GM15510 (cell line): ENCODE results near the gene FAM107A.

ENCODE experiments used
- POLR2A ChIP-seq: IDR thresholded peaks from 3 replicates; pipeline ENCODE4 v1.6.1; 2011; ENCODE audit warnings: borderline replicate concordance; ENCODE audit not compliant: insufficient read length; ENCODE audit errors: extremely low read depth

FAM107A gene

DNA sequence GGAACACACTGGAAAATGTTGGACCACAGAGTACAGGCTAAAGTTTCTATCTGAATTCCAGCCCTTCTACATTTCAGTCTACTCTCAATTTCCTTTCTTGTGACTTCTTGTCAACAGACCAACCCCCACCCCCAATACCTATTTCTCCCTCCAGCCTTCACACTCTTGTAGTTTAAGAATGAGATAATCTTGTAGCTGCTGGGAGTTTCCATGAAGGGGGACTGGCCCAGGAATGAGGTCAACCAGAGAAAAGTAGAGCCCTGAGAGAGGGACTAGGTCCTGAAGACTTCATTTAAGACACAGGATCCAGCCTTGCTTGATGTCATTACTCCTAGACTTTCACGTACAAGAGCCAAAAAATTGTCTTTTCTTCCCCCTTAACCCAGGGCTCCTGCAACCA, 29.5 kb upstream of the FAM107A start:
- no peak for TF ChIP-seq POLR2A

DNA sequence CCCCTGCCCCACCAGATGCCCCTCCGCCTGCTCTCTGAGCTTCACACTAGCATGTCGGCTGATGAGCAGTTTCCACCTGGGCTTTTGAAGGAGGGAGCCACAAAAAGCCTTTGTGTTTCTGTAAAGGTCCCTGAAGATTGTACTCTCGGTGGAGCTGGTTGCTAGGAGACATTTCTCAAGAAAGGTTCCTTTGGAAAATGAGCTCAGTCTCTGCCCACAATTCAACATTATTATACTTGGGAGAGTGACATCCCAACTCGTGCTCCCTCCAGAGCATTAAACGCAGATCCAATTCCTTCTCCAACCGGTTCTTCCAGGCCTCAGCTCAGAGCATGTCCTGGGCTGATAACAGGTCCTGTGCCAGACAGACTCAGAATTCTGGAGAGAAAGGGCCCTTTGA, 26.8 kb upstream of the FAM107A start:
- no peak for TF ChIP-seq POLR2A

DNA sequence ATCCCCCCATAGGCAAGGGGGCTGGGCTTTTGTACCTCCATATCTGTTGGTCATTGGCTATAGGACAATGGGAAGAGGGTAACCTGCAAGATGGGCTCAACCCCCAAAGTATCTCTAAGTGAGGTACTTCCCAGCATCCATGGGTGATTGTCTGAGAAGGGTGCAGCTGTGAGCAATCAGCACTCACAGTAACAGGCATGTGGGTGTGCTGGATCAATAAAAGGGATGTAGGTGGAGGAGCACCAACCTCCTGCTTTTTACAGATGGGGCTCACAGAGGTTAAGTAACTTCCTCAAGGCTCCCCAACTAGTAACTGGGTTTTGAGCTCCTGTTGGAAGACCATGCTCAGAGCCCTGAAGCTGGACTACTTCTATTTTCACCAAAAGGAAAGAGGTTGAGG, 26.4 kb upstream of the FAM107A start:
- TF ChIP-seq POLR2A = no peak

DNA sequence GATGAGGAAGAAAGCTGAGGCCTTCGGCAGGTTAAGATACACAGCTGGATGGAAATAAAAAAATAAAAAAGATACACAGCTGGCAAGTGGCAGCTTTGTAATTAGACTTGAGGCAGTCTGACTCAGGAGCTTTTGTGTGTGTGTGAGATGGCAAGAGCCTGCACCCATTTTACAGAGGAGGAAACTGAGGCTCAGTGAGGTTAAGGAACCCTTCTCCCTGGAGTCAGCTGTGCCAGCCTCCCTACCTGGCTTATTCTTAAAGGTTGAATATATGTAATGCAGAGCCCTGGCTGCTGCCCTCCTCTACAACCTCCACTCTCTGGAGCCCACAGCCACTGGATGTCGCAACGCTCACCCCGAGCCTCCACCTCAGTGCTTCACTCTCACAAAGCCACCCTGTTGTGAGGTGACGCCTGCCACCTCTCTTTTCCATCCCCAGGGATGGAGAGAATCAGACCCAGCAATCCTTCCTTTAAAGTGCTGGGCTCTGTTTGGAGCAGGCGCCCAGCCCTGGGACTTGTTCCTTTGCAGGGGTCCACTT, 20.6 kb upstream of the FAM107A start:
- TF ChIP-seq POLR2A = no peak

DNA sequence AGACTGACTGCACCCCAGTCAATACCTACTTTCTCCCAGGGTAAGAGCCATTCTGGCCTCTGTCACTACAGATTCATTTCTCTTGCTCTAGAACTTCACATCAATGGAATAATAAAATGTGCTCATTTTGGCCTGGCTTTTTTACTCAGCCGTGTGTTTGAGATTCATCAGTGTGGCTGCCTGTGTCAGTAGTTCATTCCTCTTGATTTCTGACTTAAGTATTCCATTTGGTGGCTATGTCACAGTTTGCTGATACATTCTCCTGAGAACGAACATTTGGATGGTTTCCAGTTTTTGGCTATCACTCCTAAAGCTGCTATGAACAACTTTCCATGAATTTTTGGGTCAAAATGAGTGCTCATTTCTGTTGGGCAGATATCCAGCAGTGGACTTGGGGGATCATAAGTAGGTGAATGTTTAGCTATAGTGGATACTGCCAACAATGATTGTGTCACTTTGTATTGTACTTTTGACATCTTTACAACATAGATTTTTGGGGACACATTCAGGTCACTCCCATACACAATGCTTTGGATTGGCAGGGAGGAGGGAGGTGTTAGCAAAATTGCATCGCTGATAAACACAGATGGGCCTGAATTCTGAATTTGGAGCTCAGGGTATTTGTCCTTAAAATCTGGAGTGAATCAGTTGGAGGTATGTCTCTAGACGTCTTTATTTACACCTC, 19.8 kb upstream of the FAM107A start:
- TF ChIP-seq POLR2A = no peak

DNA sequence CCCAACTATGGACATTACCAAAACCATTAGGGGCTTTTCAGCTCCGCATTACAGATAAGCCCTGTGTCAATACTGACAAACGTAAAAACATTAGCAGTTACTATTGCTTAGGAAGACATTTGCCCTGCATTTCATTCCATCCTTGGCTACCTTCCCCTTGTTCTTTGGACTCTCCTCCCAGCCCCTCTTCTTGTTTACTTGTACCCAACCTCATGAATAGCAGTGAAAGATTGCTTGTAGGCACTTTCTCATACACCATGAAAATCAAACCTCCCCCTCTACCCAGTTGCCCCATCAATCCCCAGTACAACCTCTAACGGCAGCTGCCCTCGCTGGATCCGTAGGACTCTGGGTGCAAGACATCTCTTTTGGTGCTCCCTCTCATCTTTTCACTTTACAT, 16.9 kb upstream of the FAM107A start:
- no peak for TF ChIP-seq POLR2A

DNA sequence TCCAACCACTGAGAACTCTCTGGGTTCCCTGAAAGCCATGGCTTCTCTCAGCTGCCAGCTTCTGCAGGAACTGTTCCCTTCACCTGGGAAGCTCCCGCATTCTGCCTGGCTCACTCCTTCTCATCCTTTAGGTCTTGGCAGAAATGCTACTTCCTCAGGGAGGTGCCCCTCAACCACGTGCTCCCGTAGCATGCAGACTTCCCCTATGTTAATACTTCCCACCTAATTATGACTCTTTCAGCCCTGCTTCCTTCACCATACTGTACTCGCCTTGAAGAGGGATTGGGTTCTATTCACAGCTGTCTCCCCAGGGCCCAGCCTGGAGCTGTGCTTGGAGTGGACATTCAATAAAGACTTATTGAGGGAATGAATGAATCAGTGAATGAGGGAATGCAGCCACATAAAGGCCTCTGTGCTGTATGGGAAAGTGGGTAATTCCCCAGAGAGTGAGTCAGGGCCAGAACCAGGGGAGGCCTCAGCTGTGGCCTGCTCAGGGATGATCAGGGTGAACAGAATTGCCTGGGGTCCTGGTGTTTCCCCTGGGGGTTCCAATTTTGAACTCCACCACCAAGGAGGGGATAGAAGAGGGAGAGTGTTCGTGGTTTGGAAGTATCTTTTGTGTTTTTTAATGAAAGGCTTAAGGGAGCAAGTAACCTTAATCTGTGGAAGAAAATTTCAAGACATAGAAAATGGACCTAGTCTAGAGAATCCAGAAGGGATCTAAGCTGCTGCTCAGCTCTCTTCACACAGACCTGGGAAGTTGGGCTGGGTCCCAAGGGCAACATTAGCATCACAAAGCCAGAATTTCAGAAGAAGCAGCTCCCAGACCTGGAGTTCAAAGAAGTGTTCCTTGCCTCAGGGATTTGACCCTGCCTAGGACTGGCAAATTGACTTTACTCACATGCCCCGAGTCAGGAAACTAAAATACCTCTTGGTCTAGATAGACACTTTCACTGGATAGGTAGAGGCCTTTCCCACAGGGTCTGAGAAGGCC, 14.6 kb upstream of the FAM107A start:
- no peak for TF ChIP-seq POLR2A

DNA sequence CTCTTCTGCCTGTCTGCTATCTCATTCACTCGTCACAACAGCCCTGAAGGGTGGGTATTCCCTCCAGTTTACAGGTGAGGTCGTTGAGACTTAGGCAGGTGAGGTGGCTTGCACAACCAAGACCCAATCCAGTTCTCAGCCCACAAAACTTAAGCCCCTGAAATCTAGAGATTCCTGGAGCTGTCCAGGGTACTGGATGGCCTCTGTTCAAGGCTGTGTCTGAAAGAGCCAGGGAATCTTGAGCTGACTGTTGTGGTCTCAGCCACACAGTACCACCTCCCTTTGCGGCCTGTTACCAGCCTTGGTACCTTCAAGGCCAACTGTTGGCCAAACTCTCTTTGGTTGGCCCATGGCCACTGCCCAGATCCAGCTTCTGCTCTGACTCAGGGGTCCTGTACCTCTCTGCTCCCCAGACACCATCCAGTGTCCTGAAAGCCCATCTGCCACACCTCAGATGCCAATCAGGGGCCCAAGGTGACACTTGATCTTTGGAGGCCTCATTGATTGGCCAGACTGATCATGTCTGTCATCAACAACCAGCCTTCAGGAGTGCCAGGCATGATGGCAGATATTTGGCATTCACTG, 10.9 kb upstream of the FAM107A start:
- no peak for TF ChIP-seq POLR2A

DNA sequence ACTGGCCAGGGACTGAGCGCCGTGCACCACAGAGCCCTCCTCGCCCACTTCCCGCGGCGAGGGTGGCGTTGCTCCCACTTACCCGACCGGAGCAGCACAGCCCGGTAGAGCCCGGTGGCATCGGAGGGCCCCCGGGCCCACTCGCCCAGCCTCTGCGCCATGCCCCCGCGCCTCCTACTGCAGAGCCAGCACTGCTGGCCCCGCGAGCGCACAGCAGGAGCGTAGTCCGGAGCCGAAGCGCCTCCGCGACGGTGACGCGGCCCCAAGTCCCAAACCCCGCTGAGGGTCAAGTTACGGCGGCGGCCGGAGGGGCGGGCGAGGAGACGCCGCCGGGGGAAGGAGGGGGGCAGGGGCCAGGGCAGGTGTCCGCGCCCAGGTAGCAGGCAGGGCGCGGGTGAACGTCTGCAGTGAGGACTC, 9.6 kb upstream of the FAM107A start:
- TF ChIP-seq POLR2A = no peak

DNA sequence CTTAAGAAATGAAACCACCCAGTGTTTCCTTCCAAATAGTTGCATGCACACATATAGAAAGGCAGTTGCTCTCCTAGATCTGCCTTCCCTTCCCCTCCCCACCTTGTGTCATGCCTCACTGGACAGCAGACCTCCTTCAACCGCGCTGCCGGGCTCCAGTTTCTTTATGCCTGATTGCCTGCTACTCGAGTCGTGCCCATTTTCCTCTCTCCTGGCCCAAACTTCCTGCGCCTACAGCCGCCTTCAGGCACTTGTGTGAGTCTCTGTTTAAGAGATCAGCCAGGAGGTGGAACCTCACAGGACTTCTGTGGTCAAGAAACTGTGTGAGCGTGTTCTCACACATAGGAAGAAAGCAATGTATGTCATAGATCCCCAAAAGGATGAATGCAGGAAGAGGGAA, 8.8 kb upstream of the FAM107A start:
- no peak for TF ChIP-seq POLR2A

DNA sequence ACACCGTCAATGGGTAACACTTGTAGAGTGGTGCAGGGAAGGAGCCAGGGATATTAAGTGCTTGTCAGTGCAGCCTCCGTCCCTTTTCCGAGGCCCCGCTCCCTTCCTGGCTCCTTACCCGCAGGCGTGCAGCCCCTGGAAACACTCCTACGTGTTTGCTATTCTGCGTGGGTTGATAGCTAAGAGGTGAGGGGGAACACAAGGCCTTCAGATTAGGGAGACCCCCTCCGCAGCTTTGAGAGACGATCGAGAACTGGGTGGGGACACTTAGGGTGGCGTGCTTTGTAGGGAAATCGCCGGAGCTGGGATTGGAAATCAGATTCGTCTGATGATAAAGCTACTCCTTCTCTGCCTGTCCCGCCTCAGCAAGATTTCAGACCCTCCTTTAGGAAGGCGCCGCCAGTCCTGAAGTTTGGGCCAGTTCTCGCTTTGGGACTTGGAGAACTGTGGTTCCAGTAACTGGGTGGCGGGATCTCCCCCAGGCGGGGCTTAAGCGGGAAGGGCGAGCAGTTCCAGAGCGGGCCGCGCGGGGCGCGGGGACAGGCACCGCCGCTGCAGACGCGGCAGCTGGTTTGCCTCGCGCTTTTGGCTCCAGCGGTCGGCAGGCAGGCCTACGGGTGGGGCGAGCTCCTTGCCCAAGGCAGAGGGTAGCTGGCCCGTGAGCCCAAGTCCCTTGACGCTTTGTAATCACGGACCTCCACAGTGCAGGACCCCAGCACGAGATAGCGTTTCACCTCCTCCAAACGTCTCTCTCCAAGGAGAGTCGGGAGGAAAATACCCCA, 8.0 kb upstream of the FAM107A start:
- no peak for TF ChIP-seq POLR2A

DNA sequence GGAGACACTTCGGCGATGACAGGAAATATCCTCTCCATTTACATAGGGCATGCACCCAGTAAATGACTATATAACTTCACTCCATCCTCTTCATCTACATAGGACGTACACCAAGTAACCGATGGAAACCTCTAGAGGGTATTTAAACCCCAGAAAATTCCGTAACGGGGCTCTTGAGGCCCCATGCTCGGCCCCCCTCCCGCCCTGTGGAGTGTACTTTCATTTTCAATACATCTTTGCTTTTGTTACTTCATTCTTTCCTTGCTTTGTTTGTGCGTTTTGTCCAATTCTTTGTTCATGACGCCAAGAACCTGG, 7.5 kb upstream of the FAM107A start:
- TF ChIP-seq POLR2A = no peak

DNA sequence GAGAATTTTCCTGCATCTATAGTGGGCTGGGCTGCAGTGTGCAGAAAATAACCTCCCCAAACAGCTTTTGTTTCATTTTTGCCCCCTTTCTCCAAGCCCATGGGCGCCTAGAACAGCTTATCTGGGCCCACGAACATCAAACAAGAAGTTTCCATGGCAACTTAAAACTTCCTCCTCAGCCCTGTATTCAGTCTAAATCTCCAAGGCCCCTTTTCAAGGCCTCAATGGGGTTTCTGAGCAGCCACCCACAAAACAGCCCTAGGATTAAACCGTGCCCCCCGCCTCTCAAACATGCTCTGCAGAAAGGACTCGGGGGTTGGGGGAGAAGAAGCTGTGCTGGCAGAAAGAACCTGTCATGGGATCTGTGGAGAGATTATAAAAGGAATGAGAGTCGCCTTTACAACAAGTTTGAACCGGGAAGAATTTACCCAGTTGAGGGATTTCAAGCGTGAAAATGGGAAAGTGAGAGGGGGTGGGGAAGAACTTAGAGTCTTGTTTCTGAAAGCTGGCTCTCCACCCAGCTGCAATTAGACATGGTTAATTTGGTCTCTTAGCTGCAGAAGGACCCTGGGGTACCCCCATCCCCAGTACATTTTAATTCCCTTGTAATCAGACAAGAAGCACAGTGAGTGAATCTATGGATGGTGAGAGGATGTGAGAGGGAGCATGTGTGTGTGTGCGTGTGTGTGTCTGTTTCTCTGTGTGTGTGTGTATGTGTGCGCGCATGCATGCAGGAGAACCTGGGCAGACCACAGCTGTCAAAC, 4.3 kb upstream of the FAM107A start:
- TF ChIP-seq POLR2A = no peak

DNA sequence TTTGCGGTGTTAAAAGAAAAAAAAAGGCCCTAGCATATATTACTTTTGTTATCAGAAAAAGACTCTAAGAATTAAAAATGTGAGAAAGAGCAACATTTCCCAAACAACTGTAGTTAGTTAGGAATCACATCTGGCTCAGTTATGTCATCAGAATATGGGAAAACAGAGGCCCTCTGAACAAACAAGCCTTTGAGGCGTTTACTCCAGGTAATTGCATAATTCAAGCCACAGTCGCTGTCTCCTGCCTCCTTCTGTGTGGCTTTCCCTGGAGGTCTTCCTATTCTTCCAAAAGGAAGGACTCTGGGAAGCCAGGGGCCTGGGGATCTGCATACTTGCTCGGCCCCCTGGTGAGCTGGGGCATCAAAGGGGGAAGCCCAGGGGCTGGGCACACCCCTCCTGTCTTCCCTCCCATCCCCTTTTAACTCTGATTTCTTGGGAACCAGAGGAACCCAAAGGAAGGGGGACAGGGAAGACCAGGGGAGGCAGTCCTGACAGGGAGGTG, 3.7 kb upstream of the FAM107A start:
- no peak for TF ChIP-seq POLR2A
